Mesangial cell (primary cell): ENCODE data around the gene CD44. TPM values are rescaled to one million over a fixed set of nuclear protein-coding genes. Genes with fewer than 3 reads are reported as not detected.

Experiments
- total RNA-seq: library from RNA; depleted of rRNA; stranded (reverse); fragments of >200 nt; gene quantifications from 2 replicates; pipeline ENCODE4 v1.2.3, GENCODE V29; 2015

CD44 gene
- total RNA-seq, result 104 and 320 TPM in 2 replicates

DNA sequence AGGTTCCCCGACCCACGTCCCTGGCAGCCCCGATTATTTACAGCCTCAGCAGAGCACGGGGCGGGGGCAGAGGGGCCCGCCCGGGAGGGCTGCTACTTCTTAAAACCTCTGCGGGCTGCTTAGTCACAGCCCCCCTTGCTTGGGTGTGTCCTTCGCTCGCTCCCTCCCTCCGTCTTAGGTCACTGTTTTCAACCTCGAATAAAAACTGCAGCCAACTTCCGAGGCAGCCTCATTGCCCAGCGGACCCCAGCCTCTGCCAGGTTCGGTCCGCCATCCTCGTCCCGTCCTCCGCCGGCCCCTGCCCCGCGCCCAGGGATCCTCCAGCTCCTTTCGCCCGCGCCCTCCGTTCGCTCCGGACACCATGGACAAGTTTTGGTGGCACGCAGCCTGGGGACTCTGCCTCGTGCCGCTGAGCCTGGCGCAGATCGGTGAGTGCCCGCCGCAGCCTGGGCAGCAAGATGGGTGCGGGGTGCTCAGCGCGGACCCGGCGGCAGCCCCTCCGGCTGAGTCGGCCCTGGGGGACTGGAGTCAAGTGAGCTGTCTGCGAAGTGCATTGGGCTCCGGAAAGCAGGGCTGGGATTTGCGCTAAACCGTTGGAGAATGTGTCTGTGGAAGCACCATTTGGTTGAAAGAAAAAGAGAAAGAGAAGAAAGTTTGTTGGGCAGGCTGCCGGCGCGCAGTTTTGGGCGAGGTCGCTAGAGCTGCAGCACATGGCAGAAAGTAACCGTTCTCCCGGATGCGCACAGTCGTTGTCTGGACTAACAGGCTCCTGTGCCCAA is at the start of gene CD44:
CD44 (plus strand) TSS at position 229 of the 779 bp plus-strand sequence; CDS start at position 362, 133 bp downstream.

Other genes starting within 250 kb of the CD44 start
- gene APIP, start 222.8 kb upstream of the CD44 start, total RNA-seq, result 5.3 and 16.1 TPM in 2 replicates
- gene PDHX, start 222.6 kb upstream of the CD44 start, total RNA-seq, result 15.5 and 16.4 TPM in 2 replicates